GM18507 (cell line): ENCODE results near the gene SURF1.
A peak's percentile ranks its signal among the peaks of the same experiment; 100 is the strongest.
"Not testable (repeated sequence)": the region's sequence is repeated elsewhere in the genome, so short reads cannot be mapped to it uniquely, and the experiment has no call there.

Experiments used
- DNase-seq: peaks from one replicate; pipeline ENCODE4 v3.0.0; 2011; ENCODE audit warnings: low read depth; ENCODE audit not compliant: insufficient read length; ENCODE audit errors: extremely low spot score
- FAIRE-seq: peaks from 2 replicates; lab custom pipeline; 2011; peaks lifted over from hg19 to GRCh38; lab: Jason Lieb, UNC

SURF1 gene

GRCh38 chr9:133386338-133386737 lies 30.1 kb upstream of the SURF1 start:
- DNase-seq (no peak), FAIRE-seq (no peak)

DNA sequence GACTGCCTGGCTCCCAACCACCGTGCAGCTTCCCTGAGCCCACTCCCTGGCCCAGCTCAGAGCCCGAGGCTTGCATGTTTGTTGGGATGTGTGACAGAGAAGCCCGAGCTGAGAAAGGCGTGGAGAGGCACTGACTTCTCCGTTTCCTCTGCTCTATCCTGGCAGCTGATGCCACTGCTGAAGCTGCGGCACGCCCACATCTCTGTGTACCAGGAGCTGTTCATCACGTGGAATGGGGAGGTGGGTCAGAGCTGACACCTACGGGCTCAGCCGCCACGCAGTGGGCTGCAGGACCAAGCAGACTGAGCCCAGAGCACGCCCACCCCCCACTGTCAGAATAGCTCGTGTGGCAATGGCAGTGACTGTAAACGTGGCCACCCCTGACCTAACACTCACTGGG lies 29.2 kb upstream of the SURF1 start:
- no peak for FAIRE-seq
- no peak for DNase-seq

GRCh38 chr9:133384736-133385321 lies 28.5 kb upstream of the SURF1 start:
- FAIRE-seq, result no peak
- no peak for DNase-seq

GRCh38 chr9:133383438-133383837 lies 27.2 kb upstream of the SURF1 start:
- no peak for FAIRE-seq

GRCh38 chr9:133382507-133383141 lies 26.3 kb upstream of the SURF1 start:
- FAIRE-seq, result no peak
- no peak for DNase-seq

More at GRCh38 chr9:133383438-133383837, 27.2 kb upstream of the SURF1 start:
- no peak for DNase-seq

- DNase-seq (no peak), FAIRE-seq (no peak)
These were observed 24.4 kb upstream of the SURF1 start for GRCh38 chr9:133380734-133381133.

DNA sequence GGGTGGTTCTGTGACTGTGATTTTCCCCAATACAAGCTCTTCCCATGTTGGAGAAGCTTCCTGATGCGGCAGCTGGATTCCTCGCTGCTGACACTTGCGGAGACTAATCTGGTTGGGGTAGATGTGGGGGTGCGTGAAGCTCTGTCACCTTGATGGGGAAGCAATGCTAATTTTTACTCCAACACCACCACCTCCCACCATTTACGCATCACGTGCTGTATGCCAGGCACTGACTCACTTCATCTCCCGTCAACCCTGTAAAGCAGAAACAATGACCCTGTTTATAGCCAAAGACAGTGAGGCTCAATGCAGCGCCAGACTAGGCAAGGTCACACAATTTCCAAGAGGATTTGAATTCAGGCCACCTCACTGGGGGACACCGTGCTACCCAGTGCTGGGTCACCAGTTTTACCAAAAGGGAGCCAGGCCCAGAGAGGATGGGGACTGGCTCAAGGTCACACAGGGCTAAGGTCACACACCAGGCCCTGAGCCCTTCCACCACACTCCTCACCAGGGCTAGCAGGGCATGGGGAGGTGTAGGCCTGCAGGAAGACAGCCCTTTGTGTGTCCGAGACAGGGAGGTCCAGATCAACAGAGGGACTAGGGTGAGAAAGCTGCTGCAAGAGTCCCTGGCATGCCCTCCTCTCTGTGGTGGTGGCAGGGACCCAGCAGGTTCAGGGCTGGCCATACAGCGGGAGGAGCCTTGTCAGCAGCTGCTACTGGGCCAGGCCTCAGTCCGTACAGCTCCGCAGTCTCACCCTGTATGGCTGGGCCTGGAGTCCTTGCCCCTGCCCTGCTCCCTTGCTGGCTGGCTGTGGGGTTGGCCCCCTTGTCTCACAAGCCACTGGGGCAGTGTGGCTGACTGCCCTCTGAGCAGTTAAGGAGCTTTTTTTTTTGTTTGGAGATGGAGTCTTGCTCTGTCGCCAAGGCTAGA lies 23.1 kb upstream of the SURF1 start:
- FAIRE-seq (no peak), DNase-seq (no peak)

GRCh38 chr9:133378408-133378962 lies 22.2 kb upstream of the SURF1 start:
- FAIRE-seq (no peak), DNase-seq (no peak)

DNA sequence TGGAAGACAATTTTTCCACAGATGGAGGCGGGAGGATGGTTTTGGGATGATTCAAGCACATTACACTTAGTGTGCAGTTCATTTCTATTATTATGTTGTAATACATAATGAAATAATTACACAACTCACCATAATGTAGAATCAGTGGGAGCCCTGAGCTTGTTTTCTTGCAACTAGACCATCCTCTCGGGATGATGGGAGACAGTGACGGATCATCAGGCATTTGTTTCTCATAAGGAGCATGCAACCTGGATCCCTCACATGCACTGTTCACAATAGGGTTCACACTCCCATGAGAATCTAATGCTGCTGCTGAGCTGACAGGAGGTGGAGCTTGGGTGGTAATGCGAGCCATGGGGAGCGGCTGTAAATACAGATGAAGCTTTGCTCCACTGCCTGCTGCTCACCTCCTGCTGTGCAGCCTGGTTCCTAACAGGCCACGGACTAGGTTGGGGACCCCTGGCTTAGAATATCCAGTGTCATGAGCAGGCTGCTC lies 21.5 kb upstream of the SURF1 start:
- no peak for DNase-seq
- FAIRE-seq, result no peak

DNA sequence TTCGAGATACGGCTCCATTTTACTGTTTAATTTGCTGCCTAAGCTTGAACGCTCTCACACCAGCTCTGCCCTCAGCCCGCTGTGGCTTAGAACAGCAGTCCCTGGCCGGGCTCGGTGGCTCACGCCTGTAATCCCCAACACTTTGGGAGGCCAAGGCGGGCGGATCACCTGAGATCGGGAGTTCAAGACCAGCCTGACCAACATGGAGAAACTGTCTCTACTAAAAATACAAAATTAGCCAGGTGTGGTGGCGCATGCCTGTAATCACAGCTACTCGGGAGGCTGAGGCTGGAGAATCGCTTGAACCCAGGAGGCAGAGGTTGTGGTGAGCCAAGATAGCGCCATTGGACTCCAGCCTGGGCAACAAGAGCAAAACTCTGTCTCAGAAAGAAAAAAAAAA lies 21.0 kb upstream of the SURF1 start:
- not testable (repeated sequence) for FAIRE-seq

GRCh38 chr9:133375724-133376654 lies 19.7 kb upstream of the SURF1 start, which contains the start of the genes STKLD1 and SURF4:
TSS of gene STKLD1 (plus strand) at chr9:133376366. CDS start at chr9:133376474, 108 bp downstream.
TSS of gene SURF4 (minus strand) at chr9:133376060. CDS start at chr9:133375969, 91 bp downstream.
- peak; percentile 86 for FAIRE-seq
- peak; percentile 100 for DNase-seq

More for the DNA sequence above, 21.0 kb upstream of the SURF1 start:
- DNase-seq, result not testable (repeated sequence)

- no peak for DNase-seq
- no peak for FAIRE-seq
These were observed 18.9 kb upstream of the SURF1 start for GRCh38 chr9:133375116-133375723.

GRCh38 chr9:133374612-133375115 lies 18.4 kb upstream of the SURF1 start:
- FAIRE-seq (no peak), DNase-seq (no peak)

- no peak for FAIRE-seq
- DNase-seq, result no peak
These were observed 15.9 kb upstream of the SURF1 start for GRCh38 chr9:133372144-133372543.

DNA sequence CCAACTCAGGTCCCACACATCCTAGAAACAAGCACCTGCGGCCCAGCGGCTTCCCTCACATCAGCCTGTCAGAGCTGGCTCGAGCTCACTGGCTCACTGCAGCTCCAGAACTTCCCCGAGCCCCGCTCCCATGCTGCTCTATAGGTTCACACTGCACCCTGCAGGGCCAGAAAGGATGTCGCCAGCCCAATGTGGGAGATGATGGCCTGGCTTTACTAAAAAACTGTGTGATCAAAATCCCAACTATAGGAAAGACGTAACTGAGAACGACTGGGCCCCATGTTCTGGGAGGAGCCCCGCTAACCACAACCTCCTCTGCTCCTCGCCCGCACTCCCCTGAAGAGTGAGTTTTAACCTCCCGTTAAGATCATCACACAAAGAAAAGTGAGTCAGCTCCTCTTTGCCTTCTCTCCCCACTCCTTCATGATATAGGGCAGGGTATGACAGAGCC lies 15.0 kb upstream of the SURF1 start:
- no peak for FAIRE-seq

DNA sequence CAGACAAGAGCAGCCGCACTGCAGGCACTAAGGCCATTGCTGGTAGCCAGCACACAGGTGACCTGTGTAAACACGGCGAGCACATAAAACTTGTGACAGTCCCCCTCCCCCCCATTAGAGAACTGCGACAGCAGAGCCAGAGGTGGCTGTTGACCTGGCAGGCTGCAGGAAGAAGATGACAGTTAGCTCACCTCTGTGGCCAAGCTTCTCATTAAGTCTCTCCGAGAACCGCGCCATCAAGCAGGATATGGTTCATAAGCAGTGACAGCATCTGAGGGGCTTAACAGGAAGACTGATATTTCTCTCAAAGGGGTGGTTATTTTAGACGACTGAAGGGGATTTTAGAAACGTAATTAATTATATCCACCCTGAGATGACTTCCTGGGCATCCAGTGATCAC lies 14.4 kb upstream of the SURF1 start:
- FAIRE-seq (no peak), DNase-seq (no peak)

More for the DNA sequence above, 15.0 kb upstream of the SURF1 start:
- no peak for DNase-seq

- DNase-seq (no peak), FAIRE-seq (no peak)
These were observed 13.6 kb upstream of the SURF1 start for GRCh38 chr9:133369933-133370332.

DNA sequence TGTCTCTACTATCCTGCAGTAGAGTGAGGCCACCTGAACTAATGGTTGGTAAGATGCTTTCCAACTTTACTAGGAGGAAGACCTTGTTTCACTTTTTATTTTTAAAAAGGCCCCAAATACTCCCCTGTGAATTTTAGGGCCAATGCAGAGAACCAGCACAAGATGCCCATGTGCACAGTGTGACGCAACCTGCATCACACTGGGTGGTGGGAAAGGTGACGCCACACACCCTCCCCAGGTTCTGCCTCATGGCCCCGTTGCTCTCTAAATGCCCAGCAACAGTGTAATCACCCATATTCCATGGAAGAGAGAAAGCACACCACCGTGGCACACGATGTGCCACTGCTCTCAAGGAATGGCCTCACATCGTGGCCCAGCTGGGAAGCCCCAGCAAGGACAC lies 13.1 kb upstream of the SURF1 start:
- FAIRE-seq (no peak), DNase-seq (no peak)
